ENCODE results near the gene ROR1.

The ROR1 gene

DNA sequence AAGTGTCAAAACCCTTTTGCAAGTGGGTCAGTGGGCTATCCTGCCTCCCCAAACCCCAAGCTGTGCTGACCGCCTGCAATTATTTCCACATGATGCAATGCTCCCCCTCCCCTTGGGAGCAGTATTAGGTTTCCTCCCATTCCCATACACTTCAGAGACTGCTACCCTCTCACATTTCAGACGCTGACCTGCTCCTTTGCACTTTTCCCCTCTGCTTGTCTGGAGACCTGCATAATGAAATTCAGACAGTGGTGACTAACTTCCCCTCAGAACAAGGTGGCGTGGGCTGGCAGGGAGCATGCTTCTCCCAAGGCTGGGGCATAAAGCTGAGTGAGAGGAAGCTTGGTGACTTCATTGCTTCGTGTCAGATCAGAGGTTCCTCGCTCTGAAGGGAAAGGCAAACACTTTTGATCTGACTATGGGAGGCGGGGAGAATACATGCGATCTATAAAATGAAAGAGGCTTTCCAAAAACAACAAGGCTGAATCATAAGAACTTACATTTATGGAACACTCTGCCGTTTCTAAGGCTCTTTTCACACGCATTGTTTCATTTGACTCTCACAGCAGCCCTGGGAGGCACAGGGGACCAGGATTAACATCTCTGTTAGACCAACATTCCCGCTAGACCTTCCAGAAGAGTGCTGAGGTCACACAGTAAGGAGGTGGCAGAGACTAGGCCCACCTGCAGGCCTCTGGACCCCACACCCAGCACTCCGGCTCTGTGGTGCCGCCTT lies 27.5 kb upstream of the ROR1 start:
- DNase-seq (ENCODE audit: extremely low spot score), result no peak
- ChIA-PET POLR2A (no interaction called here), CTCF (no interaction called here)
- TF ChIP-seq, protein P1, sequence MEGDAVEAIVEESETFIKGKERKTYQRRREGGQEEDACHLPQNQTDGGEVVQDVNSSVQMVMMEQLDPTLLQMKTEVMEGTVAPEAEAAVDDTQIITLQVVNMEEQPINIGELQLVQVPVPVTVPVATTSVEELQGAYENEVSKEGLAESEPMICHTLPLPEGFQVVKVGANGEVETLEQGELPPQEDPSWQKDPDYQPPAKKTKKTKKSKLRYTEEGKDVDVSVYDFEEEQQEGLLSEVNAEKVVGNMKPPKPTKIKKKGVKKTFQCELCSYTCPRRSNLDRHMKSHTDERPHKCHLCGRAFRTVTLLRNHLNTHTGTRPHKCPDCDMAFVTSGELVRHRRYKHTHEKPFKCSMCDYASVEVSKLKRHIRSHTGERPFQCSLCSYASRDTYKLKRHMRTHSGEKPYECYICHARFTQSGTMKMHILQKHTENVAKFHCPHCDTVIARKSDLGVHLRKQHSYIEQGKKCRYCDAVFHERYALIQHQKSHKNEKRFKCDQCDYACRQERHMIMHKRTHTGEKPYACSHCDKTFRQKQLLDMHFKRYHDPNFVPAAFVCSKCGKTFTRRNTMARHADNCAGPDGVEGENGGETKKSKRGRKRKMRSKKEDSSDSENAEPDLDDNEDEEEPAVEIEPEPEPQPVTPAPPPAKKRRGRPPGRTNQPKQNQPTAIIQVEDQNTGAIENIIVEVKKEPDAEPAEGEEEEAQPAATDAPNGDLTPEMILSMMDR (IDR thresholded peaks at IDR 0.05; ENCODE audit: control extremely low read depth, extremely low read depth, low read depth, missing control alignments), result no peak

- no peak for DNase-seq (ENCODE audit: extremely low spot score)
- TF ChIP-seq, protein P1 (IDR thresholded peaks at IDR 0.05; ENCODE audit: control extremely low read depth, extremely low read depth, low read depth, missing control alignments), result no peak
- ChIA-PET POLR2A (no interaction called here), CTCF (interaction anchor here (1.2 kb wide), 1 partner anchor 13 kb away, joined by 3 read pairs; no protein-coding TSS in a partner anchor)
Measured at GRCh38 chr1:63747445-63747844, 26.4 kb upstream of the ROR1 start.

DNA sequence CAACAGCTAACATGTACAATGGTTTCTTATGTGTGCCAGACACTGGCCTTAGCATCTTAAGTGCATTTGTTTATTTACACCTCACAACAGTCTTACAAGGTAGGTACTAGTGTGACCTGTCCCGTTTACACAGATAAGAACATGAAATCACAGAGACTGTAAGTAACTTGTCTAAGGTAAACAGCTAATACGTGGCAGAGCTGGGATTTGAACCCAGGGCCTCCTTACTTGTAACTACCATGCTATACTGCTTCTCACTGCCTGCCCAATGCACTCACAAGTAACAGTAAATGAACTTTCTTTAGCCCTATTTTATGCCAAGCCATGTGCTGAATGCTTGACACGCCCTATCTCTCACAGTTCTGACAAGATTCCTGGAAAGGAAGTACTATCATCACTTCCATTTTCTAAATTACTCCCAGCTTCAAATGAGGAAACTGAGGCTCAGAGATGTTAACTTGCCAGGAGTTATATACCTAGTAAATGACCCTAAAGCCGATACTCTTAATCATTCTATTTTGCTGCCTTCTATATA lies 25.7 kb upstream of the ROR1 start:
- no peak for DNase-seq (ENCODE audit: extremely low spot score)
- TF ChIP-seq, protein P1 (IDR thresholded peaks at IDR 0.05; ENCODE audit: control extremely low read depth, extremely low read depth, low read depth, missing control alignments), result no peak
- CTCF ChIA-PET, result interaction anchor here (1.2 to 1.6 kb wide), 3 partner anchors 10 to 56 kb away, joined by 3 to 4 read pairs (median 3); no protein-coding TSS in a partner anchor
- POLR2A ChIA-PET, result no interaction called here

DNA sequence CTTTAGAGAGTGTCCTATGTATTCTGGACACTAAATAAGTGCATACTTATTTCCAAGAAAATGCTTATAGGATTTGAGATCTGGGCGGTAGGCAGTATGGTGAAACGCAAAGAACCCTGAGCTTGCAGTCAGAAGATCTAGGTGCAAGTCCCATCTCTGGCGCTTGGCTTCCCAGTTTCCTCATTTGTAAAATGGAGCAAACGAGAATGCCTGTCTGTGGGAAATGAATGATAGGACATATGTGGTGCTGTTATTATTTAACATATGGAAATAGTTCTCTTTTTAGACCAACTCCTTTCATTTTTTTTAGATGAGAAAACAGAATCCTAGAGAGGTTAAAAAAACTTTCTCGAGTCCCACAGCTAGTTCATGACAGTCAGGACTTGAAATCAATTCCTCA lies 25.2 kb upstream of the ROR1 start:
- no peak for DNase-seq (ENCODE audit: extremely low spot score)
- CTCF ChIA-PET, result interaction anchor here (1.2 to 1.6 kb wide), 3 partner anchors 10 to 57 kb away, joined by 3 to 4 read pairs (median 3); no protein-coding TSS in a partner anchor
- POLR2A ChIA-PET, result no interaction called here
- TF ChIP-seq, protein P1 (IDR thresholded peaks at IDR 0.05; ENCODE audit: control extremely low read depth, extremely low read depth, low read depth, missing control alignments), result no peak

- POLR2A ChIA-PET, result no interaction called here
- TF ChIP-seq, protein P1 (IDR thresholded peaks at IDR 0.05; ENCODE audit: control extremely low read depth, extremely low read depth, low read depth, missing control alignments), result no peak
- CTCF ChIA-PET, result interaction anchor here (1.2 kb wide), 1 partner anchor 28 kb away, joined by 3 read pairs; no protein-coding TSS in a partner anchor
- no peak for DNase-seq (ENCODE audit: extremely low spot score)
Measured at GRCh38 chr1:63750721-63751120, 23.1 kb upstream of the ROR1 start.

DNA sequence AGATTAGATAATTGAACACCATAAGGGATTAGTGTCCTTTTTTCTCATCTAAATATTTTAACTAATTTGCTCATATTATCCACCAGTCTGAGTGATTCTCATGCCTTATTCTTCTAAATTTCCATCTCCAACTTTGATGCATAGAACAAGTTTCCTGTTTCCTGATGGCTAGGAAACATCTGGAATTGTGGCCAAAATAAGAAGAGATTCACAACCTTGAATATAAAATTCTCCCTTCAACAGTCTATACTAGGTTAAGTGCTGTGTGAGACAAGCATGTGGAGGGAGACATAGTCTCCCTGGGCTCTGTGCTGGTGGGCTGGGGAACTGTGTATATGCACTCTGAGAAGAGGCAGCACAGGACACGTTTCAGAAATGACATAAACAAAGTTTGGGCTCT lies 21.6 kb upstream of the ROR1 start:
- no peak for DNase-seq (ENCODE audit: extremely low spot score)
- ChIA-PET CTCF (no interaction called here), POLR2A (no interaction called here)
- TF ChIP-seq, protein P1 (IDR thresholded peaks at IDR 0.05; ENCODE audit: control extremely low read depth, extremely low read depth, low read depth, missing control alignments), result no peak

Measured in GM10248 (cell line).